Stimulated activated CD8-positive, alpha-beta memory T cell treated with anti-CD3 and anti-CD28 coated beads, Interleukin-7, amount 100 ng/mL, for 48 hours (primary cell): Measurements from ENCODE around the gene ZFX.

Experiments used
- DNase-seq, 2 donors: peaks; one replicate each; pipeline ENCODE4 v3.0.0-alpha.2; 2020; ENCODE audit warnings: low read depth in 1 of 2; ENCODE audit errors: extremely low read depth in 1 of 2

Gene ZFX

DNA sequence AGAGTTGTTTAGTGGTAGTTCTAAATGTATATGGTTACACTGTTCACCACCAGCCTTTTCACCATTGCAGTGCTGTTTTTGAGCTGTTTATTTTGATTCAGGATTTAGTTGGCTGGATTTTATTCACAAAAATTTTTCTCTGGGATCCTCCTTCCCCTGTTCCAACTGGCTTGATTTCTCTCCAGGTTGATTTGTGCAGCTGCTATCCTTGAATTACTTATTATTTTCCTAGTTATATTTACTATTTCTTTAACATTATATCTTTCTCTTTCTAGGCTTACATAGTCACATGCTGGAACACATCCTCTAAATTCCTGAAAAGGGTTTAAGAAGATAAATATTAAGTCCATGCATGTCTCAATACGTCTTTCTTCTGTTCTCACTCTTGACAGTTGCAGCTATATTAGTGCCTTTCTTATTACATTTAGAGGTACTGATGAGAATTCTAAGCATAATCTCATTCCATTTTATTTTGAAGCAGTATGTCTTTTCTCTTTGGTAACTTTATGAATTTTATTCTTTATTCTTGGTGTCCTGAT is 82.2 kb downstream of the ZFX start:
- no peak for DNase-seq

DNA sequence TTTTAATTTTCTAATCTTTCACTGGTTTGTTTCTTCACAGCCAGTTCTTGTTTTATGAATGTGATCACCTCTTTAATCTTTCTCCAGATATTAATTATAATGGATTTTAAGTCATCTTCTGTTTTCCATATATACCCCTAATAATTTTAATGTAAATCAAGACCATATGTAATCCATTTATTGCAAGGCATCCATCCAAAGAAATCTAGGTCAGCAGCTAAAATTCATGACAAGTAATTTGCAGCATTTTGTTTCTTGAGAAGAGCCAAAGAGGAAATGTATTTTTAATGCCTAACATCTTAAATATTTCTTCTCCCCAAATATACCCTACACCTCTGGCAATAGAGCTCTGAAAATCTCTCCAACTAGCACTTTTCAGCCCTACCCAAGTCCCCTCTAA is 83.3 kb downstream of the ZFX start:
- DNase-seq, result no peak

DNA sequence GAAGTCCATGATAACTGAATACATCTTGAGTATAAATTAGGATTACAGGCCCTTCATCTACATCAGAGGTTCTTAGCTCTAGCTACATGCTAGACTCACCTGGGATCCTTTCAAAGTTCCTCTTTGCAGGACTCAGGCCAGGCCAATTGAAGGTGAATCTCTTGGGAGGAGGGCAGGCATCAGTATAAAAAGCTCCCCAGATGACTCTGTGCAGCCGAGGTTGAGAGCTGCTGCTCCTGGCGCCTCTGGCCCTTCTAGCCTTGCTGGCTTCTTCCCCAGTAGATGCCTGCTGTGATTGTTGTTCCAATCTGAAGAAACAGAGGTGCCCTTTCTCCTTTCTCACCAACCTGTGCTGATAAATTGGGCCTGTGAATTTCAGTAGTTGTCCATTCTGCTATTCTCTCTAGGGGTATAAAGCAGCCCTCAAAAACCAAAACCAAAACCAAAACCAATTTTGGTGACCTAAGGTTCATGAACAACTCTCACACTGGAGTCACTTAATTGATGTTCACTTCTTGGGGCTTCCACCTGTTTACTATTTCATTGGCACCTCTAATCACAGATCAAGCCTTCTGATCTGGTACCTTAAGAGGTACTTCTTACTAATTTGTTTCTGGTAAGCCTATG is 85.7 kb downstream of the ZFX start:
- DNase-seq, result no peak

DNA sequence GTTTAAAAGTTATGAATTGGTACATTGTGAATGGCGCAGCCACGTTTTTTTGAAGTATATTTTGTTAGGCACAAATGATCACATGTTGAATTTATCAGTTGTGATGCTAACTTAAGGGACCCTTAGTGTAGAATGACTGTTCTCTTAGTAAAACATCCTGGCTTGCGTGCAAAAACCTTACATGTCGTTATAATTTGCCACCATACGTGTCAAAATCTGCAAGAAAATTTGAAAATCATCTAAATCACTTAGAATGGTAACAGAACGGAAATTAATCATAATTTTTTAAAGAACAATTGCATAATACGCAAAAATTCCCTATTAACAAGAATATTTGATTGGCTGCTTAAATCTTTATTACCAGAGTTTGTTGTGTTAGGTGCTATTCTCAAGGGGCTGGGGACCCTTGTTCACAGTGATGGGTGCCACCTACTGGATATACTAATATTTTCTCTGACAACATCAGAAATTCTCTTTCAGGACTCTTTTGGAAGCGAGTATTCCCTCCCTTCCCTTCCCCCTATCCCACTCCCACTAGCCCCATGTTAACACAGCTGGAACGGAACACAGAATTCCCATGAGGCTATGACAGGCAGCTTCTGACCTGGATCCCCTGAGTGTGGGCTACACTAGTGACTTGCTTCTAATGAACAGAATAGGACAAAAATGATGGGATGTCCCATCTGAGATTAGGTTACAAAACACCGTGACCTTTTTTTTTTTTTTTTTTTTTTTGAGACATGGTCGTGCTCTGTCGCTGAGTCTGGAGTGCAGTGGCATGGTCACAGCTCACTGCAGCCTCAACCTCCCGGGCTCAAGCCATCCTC is 92.5 kb downstream of the ZFX start:
- no peak for DNase-seq

DNA sequence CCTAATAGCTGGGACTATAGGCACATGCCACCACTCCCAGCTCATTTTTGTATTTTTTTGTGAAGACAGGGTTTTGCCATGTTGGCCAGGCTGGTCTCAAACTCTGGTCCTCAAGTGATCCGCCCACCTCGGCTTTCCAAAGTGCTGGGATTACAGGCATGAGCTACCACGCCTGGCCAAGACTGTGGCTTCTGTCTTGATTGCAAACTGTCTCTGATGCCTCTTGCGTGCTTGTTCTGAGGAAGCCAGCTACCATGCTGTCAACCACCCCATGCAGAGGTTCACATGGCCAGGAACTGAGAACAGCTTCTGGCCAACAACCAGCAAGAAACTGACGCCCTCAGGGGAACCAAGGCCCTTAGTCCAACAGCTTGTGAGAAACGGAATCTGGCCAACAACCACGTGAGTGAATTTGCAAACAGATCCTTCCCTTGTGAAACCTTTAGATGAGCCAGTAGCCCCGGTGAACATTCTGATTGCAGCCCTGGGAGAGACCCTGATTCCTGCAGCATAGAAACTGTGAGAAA is 93.2 kb downstream of the ZFX start:
- DNase-seq, result no peak

GRCh38 chrX:24243188-24243587 is 93.7 kb downstream of the ZFX start:
- DNase-seq, result no peak

- no peak for DNase-seq
These were observed 94.2 kb downstream of the ZFX start for GRCh38 chrX:24243692-24244091.

- no peak for DNase-seq
These were observed 95.7 kb downstream of the ZFX start for GRCh38 chrX:24245202-24245601.

DNA sequence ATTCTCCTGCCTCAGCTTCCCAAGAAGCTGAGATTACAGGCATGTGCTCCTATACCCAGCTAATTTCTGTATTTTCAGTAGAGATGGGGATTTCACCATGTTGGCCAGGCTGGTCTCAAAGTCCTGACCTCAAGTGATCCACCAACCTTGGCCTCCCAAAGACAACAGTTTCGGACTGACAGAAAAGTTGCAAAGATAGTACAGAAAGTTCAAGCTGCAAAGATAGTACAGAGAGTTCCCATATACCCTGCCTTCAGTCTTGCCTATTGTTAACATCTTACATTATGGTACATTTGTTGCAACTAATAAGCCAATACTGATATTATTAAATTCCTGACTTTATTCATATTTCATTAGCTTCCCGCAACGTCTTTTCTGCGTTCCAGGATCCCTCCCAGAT is 98.5 kb downstream of the ZFX start:
- no peak for DNase-seq

GRCh38 chrX:24253030-24253429 is 103.5 kb downstream of the ZFX start:
- DNase-seq, result no peak

DNA sequence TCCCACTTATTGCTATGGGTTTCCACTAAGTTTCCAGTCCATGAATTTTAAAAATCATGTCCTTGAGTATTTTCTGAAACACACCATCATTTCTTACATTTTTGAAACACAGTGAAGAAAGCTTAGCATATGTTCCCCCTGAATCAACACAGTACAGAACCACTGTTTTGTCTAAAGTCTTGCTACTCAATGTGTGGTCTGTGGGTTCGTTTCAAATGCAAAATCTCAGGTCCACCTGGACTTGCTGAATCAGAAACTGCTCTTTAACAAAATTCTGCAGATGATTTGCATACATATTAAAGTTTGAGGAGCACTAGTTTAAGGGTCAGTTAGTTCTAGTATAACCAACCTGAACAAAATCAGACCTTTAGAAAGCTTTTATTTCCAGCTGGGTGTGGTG is 103.9 kb downstream of the ZFX start:
- DNase-seq, result no peak

- no peak for DNase-seq
These were observed 107.5 kb downstream of the ZFX start for GRCh38 chrX:24257011-24257410.

GRCh38 chrX:24259544-24260240 is 110.2 kb downstream of the ZFX start:
- no peak for DNase-seq

DNA sequence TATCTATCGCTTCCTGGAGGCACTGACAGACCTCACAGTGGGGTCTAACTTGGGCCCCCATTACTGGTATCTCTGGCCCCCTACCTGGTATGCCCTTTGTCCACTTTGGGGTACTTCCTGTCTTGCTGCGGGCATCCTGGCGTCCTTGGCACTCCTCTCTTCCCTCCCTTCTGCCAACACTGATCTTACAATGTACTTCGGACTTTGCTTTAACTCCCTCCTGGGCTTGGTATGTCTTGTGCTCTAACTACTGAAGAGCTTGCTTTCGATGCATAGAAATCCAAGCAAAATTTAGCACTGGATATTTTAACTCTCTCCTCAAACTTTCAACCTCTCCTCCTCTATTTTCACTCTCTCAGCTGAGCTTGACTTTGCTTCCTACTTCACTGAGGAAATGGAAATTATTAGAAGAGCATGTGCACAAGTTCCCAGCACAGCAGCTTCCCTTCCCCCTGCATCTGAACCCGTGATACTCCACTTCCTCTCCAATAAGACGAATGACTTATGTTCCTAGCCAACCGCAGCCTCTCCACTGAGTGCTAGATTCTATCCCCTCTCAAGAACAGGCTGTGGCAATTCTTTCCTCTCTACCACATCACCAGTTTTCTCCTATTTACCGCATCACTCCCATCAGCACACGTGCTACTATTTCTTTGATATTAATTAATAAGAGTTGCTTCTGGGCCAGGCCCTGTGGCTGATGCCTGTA is 111.5 kb downstream of the ZFX start:
- DNase-seq, result no peak

DNA sequence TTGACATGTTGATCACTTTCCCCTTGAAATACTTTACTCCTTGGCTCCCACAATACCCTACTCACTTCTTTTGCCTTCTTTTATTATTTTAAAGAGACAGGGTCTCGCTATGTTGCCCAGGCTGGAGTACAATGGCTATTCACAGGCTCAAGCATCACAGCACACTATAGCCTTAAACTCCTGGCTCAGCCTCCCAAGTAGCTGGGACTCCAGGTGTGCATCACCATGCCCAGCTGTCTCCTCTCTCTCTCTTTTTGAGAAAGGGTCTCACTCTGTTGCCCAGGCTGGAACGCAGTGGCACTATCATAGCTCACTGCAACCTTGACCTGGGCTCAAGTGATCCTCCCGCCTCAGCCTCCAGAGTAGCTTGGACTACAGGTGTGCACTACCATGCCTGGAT is 112.8 kb downstream of the ZFX start:
- no peak for DNase-seq

DNA sequence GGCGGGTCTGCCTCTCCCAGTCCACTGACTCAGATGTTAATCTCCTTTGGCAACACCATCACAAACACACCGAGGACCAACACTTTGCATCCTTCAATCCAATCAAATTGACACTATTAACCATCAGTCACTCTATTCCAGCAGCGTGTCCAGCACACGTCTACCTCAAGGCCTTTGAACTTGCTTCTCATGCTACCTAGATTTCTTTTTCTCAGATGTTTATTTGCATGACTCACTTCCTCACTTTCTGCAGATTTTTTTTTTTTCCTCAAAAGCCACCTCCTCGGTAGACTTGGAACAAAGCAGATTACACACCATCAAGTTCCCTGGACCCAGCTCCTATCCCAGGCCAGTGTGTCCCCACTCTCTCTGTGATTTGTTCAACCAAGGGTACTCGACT is 114.9 kb downstream of the ZFX start:
- DNase-seq, result no peak
